ENCODE results near the gene SLC52A1.
A peak's percentile ranks its signal among the peaks of the same experiment; 100 is the strongest.

The SLC52A1 gene

DNA sequence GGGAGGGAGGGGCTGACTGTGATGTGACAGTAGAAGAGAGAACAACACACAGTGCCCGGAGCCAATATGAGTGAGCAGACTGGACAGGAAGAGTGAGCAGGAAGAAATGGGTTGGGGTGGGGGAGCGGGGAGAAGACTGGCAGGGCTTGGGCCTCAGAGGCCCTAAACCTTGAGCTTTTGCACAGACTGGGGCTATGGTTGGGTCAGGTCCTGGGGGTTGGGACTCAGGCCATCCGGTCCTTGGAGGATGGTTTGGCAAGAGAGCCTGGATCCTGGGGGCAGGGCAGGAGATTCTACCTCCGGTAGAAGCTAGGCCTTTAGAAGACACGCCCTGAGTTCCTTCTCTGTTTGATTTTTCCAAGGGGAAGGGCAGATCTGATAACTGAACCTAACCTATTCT is 48.8 kb downstream of the SLC52A1 start:
- H3K4me2 ChIP-seq (ENCODE audit: low read length) = peak overlapping the region; percentile 91
- no peaks in the 10 kb centered on the region for H3K9me3 ChIP-seq (replicated peaks; ENCODE audit: low read length)
- H3K4me3 ChIP-seq (ENCODE audit: low read length) = peak overlapping the region; percentile 99
- H3K9ac ChIP-seq (ENCODE audit: low read depth, low read length) = peak overlapping the region; percentile 86
- H3K4me1 ChIP-seq (ENCODE audit: control insufficient read depth, insufficient read depth, low read length) = peaks cover 33% of the 10 kb centered on the region
- H3K27me3 ChIP-seq (ENCODE audit: control insufficient read depth, insufficient read depth, low read length) = no peaks in the 10 kb centered on the region
- H3K36me3 ChIP-seq (ENCODE audit: insufficient read depth, low read length) = peaks cover 14% of the 10 kb centered on the region
